Fibroblast of mammary gland (primary cell): Measurements from ENCODE around the gene DGCR6L.

Experiments
- DNase-seq: peaks from one replicate; pipeline ENCODE4 v3.0.0-alpha.2; 2010; ENCODE audit warnings: low read depth
- H3K4me3 ChIP-seq: 2 replicates; pipeline ENCODE4 v1.5.1; 2011; ENCODE audit warnings: low read depth, mild to moderate bottlenecking, low read length, moderate library complexity; ENCODE audit not compliant: control insufficient read depth
- CTCF ChIP-seq: conservative IDR thresholded peaks from 2 replicates; pipeline ENCODE4 v1.5.1; 2011; ENCODE audit warnings: low read depth, low read length, inconsistent platforms; ENCODE audit not compliant: control insufficient read depth, insufficient read depth

DGCR6L gene

DNA sequence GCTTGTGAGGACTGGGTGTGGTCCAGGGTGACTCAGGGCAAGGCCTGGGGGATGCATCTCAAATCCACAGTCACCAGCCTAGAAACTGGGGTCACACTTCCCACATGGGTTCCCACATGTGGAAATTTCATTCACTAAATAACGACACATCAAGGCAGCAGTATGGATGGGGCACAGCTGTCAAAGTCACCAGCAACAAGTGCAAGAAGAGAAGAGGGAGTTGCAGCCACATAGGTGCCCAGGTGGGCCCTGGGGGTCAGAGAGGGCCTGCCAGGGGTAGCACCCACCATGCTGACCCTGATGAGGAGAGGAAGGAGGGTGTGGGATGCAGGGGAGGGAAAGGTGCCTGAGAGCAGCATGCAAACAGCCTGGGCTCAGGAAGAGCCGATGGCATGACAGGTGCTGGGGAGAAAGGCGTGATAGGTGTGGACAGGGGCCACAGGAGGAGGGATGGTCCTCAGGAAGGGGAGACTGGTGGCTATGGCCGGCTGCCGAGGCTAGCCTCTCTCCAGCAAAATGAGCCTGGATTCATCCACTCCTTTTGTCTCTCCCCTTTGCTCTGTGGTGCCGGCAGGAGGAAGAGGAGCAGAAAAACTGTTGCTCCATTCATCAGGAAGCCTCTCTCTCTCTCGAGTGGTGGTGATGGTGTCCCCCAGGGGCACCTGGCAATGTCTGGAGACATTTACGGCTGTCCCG lies 22.3 kb downstream of the DGCR6L start:
- H3K4me3 ChIP-seq: no peak overlapping the region
- DNase-seq: no peak
- no peak for TF ChIP-seq CTCF

GRCh38 chr22:20296598-20296997 lies 23.3 kb downstream of the DGCR6L start:
- H3K4me3 ChIP-seq: no peak overlapping the region
- TF ChIP-seq CTCF: no peak
- no peak for DNase-seq

DNA sequence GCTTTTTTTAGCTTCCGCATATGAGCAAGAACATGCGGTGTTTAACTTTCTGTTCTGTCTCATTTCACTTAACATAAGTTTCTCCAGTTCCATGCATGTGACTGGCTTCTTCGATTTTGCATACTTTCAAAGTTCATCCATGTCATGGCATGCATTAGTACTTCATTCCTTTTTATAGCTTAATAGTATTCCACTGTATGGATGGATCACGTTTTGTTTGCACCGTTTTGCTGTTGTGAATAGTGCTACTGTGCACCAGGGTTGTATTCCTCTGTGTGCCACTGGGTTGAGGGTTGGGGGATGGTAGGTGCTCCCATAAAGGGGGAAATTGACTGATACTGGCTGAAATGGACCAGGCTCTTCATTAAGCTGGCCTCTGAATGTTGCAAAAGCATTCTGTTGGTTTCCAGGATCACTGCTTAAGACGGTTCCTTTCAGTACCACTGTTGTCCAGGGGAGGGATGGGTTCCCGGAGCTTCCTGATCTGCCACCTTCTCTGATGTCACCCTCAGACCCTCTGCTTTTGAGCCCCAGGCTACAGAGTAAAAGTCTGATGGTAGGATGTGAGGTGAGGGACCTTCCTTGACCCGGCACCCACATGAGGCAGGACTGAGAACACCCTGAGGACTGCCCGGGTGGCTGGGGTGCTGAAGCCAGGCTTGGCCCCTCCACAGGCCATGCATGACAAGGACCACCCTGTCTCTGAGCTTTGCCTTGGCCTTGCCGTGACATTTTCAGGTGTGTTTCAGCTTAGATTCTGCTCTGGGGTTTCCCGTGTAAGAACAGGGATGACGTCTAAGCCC lies 24.4 kb downstream of the DGCR6L start:
- TF ChIP-seq CTCF: no peak
- no peak for DNase-seq
- H3K4me3 ChIP-seq: no peak overlapping the region

GRCh38 chr22:20292673-20293232 lies 27.1 kb downstream of the DGCR6L start:
- TF ChIP-seq CTCF: no peak
- no peak for DNase-seq

GRCh38 chr22:20292108-20292507 lies 27.8 kb downstream of the DGCR6L start:
- TF ChIP-seq CTCF: no peak
- no peak for DNase-seq
- H3K4me3 ChIP-seq: no peak overlapping the region

More at GRCh38 chr22:20292673-20293232, 27.1 kb downstream of the DGCR6L start:
- no peak overlapping the region for H3K4me3 ChIP-seq

- H3K4me3 ChIP-seq: no peak overlapping the region
- DNase-seq: no peak
- TF ChIP-seq CTCF: no peak
Observed at GRCh38 chr22:20291604-20292063, 28.2 kb downstream of the DGCR6L start.
